ENCODE results near the gene GBA3. TPM values are rescaled to one million over a fixed set of nuclear protein-coding genes. Genes with fewer than 3 reads are reported as not detected.

The GBA3 gene
- total and polyA plus RNA-seq, 12 donors: not detected

DNA sequence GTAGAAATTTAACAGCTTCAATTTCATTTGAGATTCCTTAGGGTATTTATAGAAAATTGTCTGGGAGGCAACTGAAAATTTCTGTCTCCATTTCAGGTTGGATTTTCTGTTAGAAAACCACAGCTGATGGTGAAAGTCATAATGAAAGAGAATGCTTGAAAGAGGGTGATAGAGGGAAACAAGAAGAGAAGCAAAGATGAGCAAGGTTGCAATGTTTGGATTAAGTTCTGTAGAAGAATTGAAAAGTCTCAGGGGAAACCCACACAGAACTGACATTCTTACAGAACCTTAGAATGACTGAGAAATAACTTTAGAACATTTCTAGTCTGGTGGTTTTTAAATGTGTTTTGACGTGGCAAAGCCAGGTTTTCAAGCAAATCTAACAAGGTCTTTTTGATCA lies 14.7 kb downstream of the GBA3 start:
- Histone ChIP-seq H3K9me3 (no peaks in the 10 kb centered on the region), H3K4me1 (no peaks in the 10 kb centered on the region), H3K4me3 (no peak overlapping the region), H3K36me3 (no peaks in the 10 kb centered on the region), H3K27ac (no peak overlapping the region), H3K27me3 (no peaks in the 10 kb centered on the region)
- DNase-seq (no peak), ATAC-seq (no peak)
- intact Hi-C loops (cut with DNase I): no loop called here
- 74 to 85% methylated on average over 1 of the region's 1 CpG for WGBS, 2 donors
- no peak for TF ChIP-seq CTCF (IDR thresholded peaks at IDR 0.05)

DNA sequence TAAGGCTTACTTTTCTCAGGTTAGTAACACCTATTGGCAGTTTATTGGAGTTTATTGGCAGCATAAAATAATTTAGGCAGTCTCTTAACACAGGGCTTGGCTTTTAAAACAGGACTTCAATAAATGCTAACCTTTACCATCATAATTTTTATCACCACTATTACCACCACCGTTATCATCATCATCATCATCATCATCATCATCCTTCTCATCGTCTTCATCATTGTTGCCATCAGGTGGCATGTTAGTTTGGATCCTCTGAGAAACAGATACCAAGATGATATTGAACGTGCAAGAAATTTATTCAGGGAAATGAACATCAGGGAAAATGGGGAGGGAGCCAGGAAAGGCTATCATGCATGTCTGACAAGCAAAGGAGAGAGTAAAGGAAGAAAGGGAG lies 16.2 kb downstream of the GBA3 start:
- Histone ChIP-seq H3K27ac (no peak overlapping the region), H3K4me3 (no peak overlapping the region), H3K4me1 (no peaks in the 10 kb centered on the region), H3K36me3 (no peaks in the 10 kb centered on the region), H3K9me3 (no peaks in the 10 kb centered on the region), H3K27me3 (no peaks in the 10 kb centered on the region)
- DNase-seq (no peak), ATAC-seq (no peak)
- intact Hi-C loops (cut with DNase I): no loop called here
- 75 to 83% methylated on average over 3 of the region's 3 CpGs for WGBS, 2 donors
- TF ChIP-seq CTCF (IDR thresholded peaks at IDR 0.05): no peak

DNA sequence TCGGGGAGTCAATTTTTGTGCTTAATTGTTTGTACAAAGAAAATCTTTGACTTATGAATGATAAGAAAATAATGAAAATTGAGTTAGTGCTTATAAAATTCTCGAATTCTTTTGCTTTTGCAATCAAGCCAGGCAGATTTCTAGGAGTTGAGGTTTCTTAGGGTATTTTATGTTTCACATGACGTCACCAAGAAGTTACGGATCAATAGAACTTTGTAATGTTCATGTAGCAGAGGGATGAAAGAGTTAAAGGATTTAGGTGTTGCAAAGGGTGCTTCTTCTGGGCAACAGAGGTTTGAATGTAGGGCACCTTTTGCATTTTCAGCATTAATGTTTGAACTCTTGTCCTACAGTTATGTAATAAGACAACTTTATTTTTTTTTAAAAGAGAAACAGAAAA lies 19.4 kb downstream of the GBA3 start:
- Histone ChIP-seq H3K36me3 (no peaks in the 10 kb centered on the region), H3K27ac (no peak overlapping the region), H3K4me1 (no peaks in the 10 kb centered on the region), H3K9me3 (peaks cover 0 to 4% (median 0%) of the 10 kb centered on the region in 11 donors), H3K27me3 (no peaks in the 10 kb centered on the region), H3K4me3 (no peak overlapping the region)
- DNase-seq: no peak
- no peak for TF ChIP-seq CTCF (IDR thresholded peaks at IDR 0.05)
- intact Hi-C loops (cut with DNase I): no loop called here
- ATAC-seq: no peak
- 69 to 77% methylated on average over 4 of the region's 4 CpGs for WGBS, 2 donors

GRCh38 chr4:22712529-22712928 lies 19.8 kb downstream of the GBA3 start:
- H3K4me3 ChIP-seq: no peak overlapping the region
- H3K27ac ChIP-seq: no peak overlapping the region
- ATAC-seq (no peak), DNase-seq (no peak)
- 75 to 84% methylated on average over 7 of the region's 7 CpGs for WGBS, 2 donors
- H3K36me3 ChIP-seq: no peaks in the 10 kb centered on the region
- H3K4me1 ChIP-seq: no peaks in the 10 kb centered on the region
- H3K9me3 ChIP-seq: peaks cover 0 to 4% (median 0%) of the 10 kb centered on the region in 11 donors
- no peaks in the 10 kb centered on the region for H3K27me3 ChIP-seq
- no peak for TF ChIP-seq CTCF (IDR thresholded peaks at IDR 0.05)
- intact Hi-C loops (cut with DNase I): no loop called here

DNA sequence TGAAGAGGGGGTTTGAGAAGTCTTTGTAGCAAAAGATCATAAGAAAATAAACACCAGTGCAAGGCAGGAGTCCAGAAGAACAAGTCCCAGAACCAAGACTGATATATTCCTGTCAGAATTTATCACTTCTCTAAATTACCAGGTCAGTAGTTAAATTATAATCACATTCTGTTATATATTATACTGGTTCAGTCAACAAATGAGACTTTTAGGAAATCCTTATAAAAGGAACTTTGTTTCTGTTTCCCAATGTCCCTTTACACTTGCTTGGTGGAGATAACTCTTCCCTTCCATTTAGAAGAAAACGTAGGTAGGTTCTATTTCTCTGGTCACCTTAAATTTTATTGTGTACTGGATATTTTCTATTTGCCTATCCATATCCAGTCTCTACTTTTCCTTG lies 21.1 kb downstream of the GBA3 start:
- Histone ChIP-seq H3K4me3 (no peak overlapping the region), H3K27me3 (no peaks in the 10 kb centered on the region), H3K27ac (no peak overlapping the region), H3K9me3 (peaks cover 0 to 5% (median 0%) of the 10 kb centered on the region in 11 donors), H3K36me3 (no peaks in the 10 kb centered on the region), H3K4me1 (no peaks in the 10 kb centered on the region)
- DNase-seq (no peak), ATAC-seq (no peak)
- 75 to 83% methylated on average over 1 of the region's 1 CpG for WGBS, 2 donors
- intact Hi-C loops (cut with DNase I): no loop called here
- no peak for TF ChIP-seq CTCF (IDR thresholded peaks at IDR 0.05)
